NB4 (cell line): ENCODE data around the gene SEPTIN8.

Experiments used
- POLR2A ChIP-seq: IDR thresholded peaks from 2 replicates; pipeline ENCODE4 v1.6.1; 2011; ENCODE audit warnings: mild to moderate bottlenecking; ENCODE audit not compliant: insufficient read length; ENCODE audit errors: extremely low read depth
- TF ChIP-seq, protein P1 (sequence below): IDR thresholded peaks from one replicate; pipeline ENCODE4 v1.5.1; 2012; ENCODE audit warnings: low read depth, low read length
- TF ChIP-seq, protein P2 (sequence below): IDR thresholded peaks from 2 replicates; pipeline ENCODE4 v1.6.1; 2011; ENCODE audit warnings: low read depth, low read length

DNA sequence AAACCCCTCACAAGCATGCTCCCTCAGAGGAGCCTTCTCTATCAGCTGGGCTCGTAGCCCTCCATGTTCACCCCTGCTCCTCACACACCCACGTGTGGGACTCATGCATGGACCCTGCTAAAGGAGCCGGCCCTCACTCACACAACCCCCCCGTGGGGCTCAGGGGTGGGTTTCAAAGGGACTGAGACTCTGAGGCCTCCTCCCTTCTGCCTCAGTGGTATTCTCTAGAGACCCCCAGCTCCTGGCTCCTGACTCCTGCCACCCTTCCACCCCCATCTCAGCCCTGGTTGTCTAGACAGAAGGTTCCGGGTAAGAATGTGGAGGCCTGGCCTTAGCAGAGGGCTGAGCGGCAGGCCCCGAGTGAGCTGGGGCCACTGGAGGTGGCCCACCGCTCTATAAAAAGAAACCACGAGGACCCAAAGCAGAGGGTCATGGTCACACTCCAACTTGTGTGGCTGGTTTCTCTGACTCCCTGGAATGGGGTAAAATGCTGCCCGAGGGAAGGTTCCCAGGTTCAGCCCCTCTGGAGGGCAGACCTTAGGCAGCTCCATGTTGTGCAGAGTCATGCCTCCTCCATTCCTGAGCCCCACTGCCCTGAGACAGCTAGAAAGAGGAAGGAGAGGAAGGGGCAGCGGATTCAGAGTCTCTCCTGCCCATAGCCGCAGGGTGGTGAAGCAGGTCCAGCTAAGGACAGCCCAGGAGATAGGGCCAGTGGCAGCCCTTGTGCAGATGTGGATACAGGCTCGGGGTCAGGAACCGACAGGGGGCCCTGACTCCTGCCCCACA lies 10.8 kb downstream of the SEPTIN8 start:
- TF ChIP-seq, protein P1, sequence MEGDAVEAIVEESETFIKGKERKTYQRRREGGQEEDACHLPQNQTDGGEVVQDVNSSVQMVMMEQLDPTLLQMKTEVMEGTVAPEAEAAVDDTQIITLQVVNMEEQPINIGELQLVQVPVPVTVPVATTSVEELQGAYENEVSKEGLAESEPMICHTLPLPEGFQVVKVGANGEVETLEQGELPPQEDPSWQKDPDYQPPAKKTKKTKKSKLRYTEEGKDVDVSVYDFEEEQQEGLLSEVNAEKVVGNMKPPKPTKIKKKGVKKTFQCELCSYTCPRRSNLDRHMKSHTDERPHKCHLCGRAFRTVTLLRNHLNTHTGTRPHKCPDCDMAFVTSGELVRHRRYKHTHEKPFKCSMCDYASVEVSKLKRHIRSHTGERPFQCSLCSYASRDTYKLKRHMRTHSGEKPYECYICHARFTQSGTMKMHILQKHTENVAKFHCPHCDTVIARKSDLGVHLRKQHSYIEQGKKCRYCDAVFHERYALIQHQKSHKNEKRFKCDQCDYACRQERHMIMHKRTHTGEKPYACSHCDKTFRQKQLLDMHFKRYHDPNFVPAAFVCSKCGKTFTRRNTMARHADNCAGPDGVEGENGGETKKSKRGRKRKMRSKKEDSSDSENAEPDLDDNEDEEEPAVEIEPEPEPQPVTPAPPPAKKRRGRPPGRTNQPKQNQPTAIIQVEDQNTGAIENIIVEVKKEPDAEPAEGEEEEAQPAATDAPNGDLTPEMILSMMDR = no peak
- TF ChIP-seq POLR2A = no peak
- TF ChIP-seq, protein P2, sequence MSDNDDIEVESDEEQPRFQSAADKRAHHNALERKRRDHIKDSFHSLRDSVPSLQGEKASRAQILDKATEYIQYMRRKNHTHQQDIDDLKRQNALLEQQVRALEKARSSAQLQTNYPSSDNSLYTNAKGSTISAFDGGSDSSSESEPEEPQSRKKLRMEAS = no peak
